DMS79 (cell line): Measurements from ENCODE around the gene ROCK2.
A peak's percentile ranks its signal among the peaks of the same experiment; 100 is the strongest.
"Not testable (repeated sequence)": the region's sequence is repeated elsewhere in the genome, so short reads cannot be mapped to it uniquely, and the experiment has no call there.

Experiments used
- DNase-seq: peaks from one replicate; lab custom pipeline; 2025; lab: John Stamatoyannopoulos, UW

Gene ROCK2

DNA sequence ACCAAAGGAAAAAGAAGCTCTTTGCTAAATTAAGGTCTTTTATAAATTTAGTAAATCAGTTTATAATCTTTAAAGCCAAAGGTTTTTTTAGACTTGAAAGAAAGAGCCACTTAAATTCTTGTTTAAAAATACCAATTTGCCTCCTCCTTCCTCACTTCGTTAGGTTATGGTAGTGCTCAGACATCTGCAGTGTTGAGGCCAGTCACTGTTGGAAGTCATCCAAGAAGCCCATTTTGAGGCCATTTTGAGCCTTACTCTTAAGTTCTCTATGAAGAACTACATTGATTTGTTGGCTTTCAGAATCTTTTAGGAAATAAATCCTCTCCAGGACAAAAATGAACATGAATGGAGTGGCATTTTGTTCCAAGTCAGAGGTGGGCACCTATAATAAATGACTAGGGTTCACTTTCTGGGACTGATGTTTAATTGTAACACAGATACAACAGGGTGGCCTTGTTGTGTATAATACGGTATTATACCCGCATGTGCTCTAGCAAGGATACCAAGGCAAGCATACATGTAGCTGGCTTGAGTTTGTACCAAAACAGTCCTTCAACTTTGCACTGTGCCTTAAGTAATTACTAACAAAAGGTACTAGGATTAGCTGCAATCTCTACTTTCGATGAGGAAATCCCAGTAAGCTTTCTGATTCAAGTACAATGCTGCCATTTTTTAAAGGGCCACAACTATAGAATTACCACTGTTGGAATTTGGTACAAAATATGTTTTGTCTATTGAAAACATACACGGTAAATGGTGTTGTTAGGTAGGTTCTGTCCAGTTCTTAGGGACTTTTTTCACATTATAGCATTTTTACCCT, 166.4 kb downstream of the ROCK2 start:
- DNase-seq, result peak; percentile 50

DNA sequence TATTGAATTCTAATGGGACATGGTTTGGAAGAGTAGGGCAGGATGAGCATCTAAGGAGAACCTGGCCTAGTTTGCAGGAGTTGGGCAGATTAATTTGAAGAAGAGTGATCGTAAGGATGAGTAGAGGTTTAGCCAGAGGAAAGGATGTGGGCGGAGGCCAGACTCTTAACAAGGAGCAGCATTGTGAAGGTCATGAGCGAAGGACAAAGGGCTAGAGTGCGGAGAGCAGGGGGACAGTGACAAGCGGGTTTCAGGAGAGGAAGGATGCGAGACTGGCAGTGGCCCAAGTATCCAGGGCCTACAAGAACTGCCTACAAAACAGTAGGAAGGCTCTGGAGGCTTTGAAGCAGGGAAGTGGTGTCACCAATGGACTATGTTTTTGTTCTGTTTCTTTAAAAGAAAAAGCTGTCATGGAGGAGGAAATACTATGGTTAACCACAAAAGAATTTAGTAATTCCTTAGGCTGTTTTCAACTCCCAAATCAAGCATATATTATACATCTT, 169.1 kb downstream of the ROCK2 start:
- no peak for DNase-seq

DNA sequence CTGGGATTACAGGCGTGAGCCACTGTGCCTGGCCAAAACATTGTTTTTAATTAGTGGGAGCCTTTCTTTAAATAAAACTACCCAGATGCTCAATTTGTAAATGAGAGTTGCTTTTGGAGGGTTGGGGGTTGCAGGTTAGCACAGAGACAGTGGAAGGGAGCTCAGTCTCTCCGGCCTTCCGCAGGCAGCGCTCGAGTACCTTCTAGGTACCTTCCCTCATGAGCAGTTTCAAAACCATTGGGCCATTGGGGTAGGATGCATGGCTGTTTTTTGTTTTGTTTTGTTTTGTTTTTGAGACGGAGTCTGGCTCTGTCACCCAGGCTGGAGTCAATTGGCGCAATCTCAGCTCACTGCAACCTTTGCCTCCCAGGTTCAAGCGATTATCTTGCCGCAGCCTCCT, 170.2 kb downstream of the ROCK2 start:
- no peak for DNase-seq

DNA sequence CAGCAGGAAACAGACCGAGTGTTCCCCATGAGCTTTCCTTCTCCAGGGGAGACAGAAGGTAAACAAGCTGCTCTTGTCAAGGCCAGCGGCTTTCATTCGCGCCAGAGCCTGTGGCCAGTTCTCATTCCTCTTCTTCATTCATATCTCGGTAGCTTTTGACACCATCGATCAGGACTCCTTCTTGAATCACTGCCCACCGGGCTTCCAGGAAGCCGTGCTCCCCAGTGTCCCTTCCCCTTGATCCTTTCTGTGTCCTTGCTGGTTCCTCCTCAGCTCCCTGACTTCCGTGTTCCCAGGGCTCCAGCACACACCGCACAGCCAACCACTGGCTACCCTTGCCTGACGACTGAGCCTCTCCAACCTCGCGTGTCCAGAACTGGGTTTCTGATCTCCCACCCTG, 175.1 kb downstream of the ROCK2 start:
- no peak for DNase-seq

DNA sequence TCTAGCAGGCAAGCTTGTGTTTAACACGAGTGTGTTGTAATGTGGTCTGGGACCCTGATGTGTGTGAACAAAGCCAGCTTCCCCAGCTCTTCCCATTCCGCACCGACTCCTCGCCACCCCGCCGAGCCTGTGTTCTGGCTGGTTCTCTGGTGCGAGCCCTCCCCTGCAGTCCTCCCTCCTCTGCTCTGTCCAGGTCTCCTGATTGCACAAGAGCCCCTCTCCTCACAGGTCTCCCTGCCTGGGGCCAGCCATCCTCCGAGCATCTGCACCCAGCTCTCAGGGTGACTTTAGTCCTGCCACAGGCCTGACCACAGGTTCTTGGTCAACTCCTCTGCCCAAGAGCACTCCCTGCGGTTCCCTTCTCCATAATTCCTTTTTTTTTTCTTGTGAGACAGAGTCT, 175.9 kb downstream of the ROCK2 start:
- DNase-seq, result no peak

DNA sequence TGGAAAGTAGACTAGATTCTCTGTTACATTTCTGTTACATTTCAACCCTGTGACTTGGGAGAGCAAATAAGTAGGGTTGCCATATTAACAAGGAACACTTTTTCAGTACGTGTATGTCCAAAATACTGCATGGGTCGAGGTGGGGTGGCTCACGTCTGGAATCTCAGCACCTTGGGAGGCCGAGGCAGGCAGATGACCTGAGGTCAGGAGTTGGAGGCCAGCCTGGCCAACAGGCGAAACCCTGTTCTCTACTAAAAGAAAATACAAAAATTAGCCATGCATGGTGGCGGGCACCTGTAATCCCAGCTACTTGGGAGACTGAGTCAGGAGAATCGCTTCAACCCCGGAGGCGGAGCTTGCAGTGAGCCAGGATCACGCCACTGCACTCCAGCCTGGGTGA, 178.0 kb downstream of the ROCK2 start:
- no peak for DNase-seq

DNA sequence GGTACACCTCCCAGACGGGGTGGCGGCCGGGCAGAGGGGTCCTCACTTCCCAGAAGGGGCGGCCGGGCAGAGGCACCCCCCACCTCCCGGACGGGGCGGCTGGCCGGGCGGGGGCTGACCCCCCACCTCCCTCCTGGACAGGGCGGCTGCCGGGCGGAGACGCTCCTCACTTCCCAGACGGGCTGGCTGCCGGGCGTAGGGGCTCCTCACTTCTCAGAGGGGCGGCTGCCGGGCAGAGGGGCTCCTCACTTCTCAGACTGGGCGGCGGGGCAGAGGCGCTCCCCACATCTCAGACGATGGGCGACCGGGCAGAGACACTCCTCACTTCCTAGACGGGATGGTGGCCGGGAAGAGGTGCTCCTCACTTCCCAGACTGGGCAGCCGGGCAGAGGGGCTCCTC, 179.4 kb downstream of the ROCK2 start:
- not testable (repeated sequence) for DNase-seq

DNA sequence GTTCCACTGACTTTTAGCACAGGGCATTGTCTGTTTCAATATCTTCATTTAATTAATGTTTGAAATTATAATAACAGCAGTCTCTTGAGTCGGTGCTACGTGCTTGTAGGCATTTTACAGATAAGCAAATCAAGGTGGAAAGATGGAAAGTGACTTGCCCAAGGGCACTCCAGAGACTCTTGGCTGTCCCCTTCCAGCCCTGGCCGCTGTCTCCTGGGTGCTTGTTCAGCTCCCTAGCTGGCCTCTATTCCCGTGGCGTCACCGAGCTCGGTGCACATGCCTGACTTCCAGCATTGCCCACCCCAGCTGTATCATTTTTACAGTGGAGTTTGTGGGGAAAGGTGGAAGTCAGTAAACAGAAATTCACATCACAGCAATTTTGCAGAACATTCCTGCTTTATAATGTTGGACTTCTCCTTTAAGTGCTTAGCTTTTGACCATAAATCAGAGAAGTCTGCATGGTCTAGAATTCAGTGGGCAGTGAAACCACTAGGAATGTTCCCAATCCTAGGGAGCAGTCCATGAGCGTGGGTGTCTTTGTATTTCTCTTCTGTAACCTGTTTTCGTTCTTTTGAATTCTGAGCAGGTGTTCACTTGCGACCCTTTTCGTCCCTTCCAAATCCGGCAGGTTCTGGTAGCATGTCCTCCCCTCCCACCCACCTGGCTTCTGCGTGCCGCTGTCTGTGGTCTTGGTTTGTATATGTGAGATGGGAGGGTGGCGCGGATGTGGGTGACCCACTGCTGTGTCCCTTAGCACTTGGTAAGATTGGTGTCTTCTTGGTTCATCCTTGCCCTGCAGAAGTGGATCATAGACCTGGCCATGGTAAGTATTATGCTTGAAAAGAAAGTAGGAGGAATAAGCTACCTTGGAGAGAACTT, 180.8 kb downstream of the ROCK2 start:
- no peak for DNase-seq

DNA sequence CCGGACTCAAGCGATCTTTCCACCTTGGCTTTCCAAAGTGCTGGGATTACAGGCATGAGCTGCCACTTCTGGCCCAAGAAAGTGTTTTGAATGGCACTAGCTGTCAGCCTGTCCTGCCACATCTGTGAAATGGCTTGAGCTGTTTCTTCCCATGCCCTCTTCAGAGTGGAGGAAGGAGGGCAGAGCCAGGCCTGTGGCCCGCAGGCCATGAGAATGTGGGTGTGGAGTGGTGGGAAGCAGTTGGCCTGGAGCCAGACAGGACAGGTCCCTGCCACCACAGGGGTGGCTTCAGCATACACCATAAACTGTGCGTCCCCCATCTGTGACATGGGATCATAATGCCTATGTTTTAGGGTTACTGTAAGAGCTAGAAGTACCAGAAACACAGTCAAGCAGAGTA, 182.7 kb downstream of the ROCK2 start:
- DNase-seq, result no peak

DNA sequence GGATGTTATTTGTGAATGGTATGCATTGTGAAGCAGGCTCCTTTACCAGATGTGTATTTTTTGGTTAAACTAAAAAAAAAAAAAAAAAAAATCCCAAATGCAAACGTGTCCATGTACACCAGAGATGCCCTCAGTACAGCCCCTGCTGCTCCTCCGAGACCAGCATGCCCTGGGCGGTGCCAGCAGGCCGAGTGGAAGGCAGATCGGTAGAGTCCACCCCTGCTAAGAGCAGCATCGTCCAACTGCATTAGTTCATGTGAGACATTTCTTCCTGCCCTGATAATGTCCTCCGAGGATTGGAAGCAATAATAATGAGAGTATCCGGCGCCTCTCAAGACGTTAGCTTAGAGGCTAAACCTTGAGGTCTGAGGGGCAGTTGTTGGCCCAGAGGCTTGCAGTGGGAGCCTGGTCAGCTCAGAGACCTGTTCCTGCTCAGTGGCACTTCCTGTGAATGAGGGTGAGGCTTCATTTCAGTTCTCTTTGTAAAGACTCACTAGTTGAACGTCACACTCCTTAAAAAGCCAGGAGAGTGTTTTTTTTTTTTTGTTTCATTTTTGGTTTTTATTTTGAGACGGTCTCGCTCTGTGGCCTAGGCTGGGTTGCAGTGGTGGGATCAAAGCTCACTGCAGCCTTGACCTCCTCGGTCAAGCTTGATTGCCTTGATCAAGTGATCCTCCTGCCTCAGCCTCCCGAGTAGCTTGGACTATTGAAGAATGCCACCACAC, 183.5 kb downstream of the ROCK2 start:
- DNase-seq, result no peak

DNA sequence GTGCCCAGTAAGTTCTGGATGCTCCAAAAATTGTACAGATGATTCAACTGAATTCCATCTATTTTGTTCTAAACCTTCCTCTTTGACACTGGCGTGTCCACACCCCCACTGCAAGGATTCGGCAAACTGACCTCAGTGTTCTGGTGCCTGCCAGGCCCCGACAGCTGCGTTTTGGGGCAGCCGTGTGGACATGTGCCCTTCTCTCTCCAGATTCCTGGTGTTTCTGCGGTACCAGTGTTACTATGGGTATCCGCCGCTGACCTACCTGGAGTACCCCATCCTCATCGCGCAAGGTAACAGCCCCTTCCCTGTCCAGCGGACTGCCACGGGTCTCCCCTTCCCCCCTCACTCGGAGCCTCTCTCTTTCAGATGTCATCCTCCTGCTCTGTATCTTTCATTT, 184.2 kb downstream of the ROCK2 start:
- no peak for DNase-seq

DNA sequence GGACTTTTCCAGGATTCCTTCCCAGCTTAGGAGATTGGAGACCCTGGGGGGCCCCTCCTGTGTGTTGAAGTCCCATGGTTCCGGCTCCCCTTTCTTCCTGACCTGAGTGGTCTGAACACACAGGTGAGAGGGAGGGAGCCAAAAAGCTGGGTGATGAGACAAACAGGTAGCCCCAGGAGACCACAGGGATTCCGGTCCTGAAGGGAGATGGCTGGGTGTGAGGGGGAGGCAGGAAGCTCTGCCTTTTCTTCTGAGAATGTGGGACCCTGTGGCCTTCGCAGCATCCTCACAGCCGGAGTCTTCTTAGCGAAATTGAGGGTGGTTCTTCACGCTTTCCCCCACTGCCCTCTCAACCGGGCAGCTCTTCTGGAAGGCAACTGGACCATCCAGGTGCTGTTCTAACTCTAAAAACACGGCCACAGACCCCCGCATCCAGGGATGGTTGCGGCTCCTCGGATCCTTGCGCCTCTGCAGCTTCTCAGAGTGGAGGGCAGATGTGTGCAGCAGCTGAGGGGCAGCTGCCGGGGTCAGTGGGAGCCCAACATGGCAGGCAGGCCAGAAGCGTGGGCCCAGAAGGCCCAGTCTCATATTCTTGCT, 184.8 kb downstream of the ROCK2 start:
- DNase-seq, result no peak

DNA sequence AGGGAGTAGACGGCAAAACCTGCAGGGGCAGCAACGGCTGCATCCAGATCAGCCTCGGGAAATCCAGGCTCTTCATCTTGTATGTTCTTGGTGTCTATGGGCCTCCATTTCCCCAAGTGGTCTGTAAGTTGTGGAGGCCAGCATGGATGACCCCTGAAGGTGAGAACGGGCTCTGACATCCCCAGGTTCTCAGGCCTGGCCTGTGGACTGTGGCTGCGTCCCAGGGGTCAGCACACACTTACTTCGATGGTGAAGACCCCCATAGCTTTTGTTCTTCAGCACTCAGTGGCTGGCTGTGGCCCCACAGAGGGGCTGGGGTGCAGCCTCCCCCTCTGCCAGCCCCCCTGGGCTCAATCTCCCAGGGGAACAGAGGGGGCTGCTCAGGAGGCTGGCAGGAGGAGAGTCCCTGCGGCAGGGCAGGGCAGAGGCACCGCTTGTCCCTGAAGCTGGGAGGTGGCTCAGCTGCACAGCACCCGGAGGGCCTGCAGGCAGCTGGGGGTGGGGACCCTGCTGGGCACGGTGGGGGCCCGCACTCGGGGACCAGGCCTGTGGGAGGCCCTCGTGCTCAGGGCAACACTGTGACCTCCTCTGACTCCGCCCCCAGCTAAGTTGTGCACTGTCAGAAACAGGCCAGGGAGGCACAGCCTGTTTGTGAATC, 185.4 kb downstream of the ROCK2 start:
- DNase-seq, result no peak

DNA sequence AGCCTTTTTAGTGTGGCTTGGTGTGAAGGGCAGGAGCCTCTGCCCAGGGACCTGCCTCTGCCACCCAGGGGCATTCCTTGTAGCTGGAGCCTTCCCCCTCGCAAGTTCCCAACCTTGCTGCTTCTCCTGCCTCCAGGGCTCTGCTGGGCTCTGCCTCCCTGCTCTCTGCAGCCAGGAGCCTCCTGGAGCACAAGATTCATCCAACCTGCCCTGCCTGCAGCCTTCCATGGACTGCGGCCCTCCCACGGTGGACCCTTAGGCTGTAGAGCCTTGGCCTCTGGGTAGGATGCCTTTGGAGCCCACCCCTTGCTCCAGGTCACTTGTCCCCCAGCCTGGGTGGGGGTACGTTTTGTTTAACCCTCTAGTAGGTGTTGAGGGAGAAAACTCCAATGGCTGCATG, 186.7 kb downstream of the ROCK2 start:
- no peak for DNase-seq

DNA sequence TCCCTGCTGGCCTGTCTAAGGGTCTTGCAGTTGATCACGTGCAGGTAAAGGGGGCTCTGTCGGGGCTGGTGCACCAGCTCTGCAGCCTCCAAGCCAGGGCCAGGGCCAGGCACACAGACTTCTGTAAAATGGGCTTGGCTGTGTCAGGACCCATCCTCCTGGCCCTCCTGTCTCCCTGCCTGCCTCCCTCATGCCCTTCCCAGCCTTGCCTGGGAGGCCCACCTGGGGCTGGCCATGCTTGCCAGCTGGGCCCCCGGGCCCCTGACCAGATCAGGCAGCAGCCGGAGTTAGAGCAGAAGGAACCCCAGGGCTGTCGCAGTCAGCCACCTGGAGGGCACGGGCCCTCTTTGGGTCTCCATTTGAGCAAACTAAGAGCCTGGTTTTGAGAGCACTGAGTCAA, 187.1 kb downstream of the ROCK2 start:
- no peak for DNase-seq

DNA sequence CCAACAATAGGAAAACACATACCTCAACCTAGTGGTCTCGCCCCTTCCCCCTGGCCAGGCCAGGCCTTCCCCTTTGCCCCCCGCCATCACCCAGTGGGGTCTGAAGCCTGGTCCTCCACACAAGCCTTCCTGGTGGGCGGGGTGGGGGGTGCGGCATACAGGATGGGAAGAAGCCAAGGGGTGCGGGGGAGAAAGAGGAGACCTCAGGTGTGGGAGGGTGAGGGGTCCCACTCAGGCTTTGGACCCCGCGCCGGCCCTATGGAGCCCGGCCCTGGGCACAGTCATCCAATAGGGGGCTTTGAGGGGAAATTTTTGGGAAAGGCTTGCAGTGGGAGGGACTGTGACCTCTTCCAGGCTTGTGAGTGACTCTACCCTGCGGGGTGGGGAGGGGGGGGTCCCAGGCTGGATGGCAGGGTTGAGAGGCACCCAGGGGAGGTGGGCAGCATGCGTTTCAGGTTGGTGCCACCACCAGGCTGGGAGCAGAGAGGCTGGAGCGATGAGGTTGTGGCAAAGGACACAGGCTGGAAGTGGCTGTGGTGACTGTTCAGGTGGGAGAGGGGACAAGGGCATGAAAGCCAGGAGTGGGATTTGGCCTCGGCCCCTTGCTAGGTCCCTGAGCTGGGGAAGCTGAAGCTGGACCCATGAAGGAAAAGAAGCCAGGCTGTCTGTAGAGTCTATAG, 187.9 kb downstream of the ROCK2 start:
- no peak for DNase-seq

DNA sequence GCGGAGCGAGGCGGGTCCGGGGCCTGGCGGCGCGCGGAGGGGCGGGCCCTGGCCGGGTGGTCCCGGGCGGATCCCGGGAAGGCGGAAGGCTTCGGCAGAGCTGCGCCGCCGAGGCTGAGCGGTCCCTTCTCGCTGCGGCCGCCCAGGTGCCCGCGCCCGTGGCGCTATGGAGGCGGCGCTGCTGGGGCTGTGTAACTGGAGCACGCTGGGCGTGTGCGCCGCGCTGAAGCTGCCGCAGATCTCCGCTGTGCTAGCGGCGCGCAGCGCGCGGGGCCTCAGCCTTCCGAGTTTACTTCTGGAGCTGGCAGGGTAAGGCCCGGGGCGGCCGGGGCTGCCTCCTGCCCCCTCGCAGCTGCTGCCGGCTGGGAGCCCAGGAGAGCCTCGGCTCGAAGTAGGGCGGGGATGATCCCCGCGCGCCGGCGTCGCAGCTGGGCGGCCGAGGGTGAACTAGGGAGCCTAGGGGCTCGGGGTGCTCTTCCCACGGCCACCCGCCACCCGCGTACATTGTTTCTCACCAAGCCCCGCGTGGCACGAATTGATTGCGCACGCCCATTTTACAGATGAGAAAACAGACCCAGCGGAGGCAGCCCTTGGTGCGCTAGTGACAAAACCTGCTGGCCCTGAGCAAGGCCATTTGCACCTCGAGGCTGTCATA, 188.9 kb downstream of the ROCK2 start, which contains the start of gene SLC66A3:
Gene SLC66A3, plus strand, starts transcription at position 87 of the 655 bp plus-strand sequence. Its CDS starts 80 bp downstream, at position 167.
- DNase-seq, result peak; percentile 81

DNA sequence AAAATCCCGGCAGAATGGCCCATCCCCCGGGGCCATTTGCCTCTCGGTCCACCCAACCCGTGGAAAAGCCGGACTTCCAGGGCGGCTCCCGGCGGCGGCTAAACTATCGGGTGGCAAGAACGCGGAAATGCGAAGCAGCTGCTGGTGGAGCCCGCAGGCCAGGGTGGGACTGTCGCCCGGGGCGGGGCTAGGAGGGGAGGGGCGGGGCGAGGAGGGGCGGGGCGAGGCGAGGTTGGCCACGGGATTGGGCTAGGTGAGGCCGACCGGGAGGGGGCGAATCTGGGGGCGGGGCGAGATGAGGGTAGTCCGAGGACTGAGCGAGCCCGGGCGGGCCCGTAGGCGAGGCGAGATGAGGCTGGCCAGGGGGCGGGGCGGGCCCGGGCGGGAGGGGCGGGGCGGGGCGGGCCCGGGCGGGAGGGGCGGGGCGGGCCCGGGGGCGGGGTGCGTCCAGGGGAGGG, 189.5 kb downstream of the ROCK2 start:
- DNase-seq, result peak; percentile 85

DNA sequence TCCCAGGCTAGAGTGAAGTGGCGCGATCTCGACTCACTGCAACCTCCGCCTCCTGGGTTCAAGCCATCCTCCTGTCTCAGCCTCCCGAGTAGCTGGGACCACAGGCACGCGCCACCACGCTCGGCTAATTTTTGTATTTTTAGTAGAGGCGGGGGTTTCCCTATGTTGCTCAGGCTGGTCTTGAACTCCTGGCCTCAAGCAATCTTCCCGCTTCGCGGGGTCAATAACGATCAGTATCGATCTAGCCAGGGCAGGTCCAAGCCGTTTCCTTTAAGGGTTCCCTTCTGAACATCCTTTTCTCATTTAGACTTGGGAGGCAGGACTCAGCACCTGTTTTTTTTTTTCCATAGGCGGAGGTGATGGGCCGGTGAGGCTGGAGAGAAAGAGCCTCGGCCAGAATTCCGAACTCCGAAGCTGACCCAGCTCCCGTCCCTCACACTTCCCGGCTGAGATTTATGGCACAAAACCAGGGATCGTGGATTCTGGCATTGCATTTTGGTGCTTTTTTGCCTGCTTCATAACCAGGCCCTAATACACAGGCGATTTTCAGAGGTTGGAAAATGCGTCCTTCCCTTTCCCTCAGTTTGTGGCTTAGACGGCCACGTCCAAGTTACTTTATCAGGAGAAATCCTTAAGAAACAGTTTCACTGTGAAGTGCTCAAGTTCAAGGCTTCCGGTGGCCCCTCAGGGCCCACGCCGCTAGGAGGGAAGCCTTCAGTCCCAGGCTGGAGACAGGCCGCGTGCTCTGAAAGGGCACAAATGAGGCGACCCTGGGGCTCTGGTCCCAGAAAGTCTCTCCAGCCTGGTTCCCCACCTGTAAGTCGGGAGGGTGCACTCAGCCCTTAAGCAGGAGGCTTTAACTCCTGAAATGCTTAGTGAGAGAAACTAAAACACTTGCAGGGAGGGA, 190.2 kb downstream of the ROCK2 start:
- DNase-seq, result no peak
